CD4-positive, CD25-positive, alpha-beta regulatory T cell (primary cell): ENCODE results near the gene CEP95. TPM values are rescaled to one million over a fixed set of nuclear protein-coding genes. Genes with fewer than 3 reads are reported as not detected.
A peak's percentile ranks its signal among the peaks of the same experiment; 100 is the strongest.

Experiments
- ATAC-seq, 2 donors: fragments of 150-1000 bp; cut with Tn5 transposase; one replicate each; pipeline ENCODE4 v1.10.0; 2021; ENCODE audit warnings: low read depth in 2 of 2, moderate number of reproducible peaks in 2 of 2, moderate library complexity in 1 of 2
- DNase-seq, 3 donors: peaks; one replicate each; pipeline versions ENCODE4 v3.0.0 to v3.0.0-alpha.2; 2012 to 2022; ENCODE audit warnings: mixed read lengths in 1 of 3
- H3K27ac ChIP-seq: one replicate; pipeline ENCODE4 v1.7.0; 2013; ENCODE audit warnings: mild to moderate bottlenecking, low read length; ENCODE audit not compliant: insufficient read depth, poor library complexity, severe bottlenecking
- H3K27me3 ChIP-seq: one replicate; pipeline ENCODE4 v1.7.0; 2013; ENCODE audit warnings: low read length; ENCODE audit not compliant: control insufficient read depth, insufficient read depth
- H3K36me3 ChIP-seq: one replicate; pipeline ENCODE4 v1.7.0; 2013; ENCODE audit warnings: mild to moderate bottlenecking, low read length, moderate library complexity; ENCODE audit not compliant: control insufficient read depth, insufficient read depth
- H3K4me1 ChIP-seq: 2 replicates; pipeline ENCODE4 v1.7.0; 2013; ENCODE audit warnings: mild to moderate bottlenecking, low read length; ENCODE audit not compliant: insufficient read depth, control insufficient read depth, poor library complexity, severe bottlenecking
- H3K4me3 ChIP-seq: one replicate; pipeline ENCODE4 v1.7.0; 2013; ENCODE audit warnings: low read depth, mild to moderate bottlenecking, low read length, moderate library complexity
- H3K9me3 ChIP-seq, 2 experiments: 1 replicate in 1 of 2; 2 replicates in 1 of 2; pipeline ENCODE4 v1.7.0; 2013; ENCODE audit warnings: low read length in 2 of 2, mild to moderate bottlenecking in 1 of 2, moderate library complexity in 1 of 2; ENCODE audit not compliant: control insufficient read depth in 2 of 2
- H3K27ac Mint-ChIP-seq, 3 donors: one replicate each; pipeline ENCODE4 v1.8.0; 2020 to 2022; ENCODE audit warnings: mild to moderate bottlenecking in 3 of 3, mixed read lengths in 3 of 3, moderate library complexity in 2 of 3
- H3K27me3 Mint-ChIP-seq: one replicate; pipeline ENCODE4 v1.8.0; 2022; ENCODE audit warnings: mild to moderate bottlenecking, mixed read lengths
- H3K36me3 Mint-ChIP-seq: one replicate; pipeline ENCODE4 v1.8.0; 2020; ENCODE audit warnings: mixed read lengths
- H3K4me1 Mint-ChIP-seq, 4 donors: one replicate each; pipeline ENCODE4 v1.8.0; 2020 to 2022; ENCODE audit warnings: mixed read lengths in 4 of 4, mild to moderate bottlenecking in 1 of 4
- H3K4me3 Mint-ChIP-seq, 4 donors: one replicate each; pipeline ENCODE4 v1.8.0; 2020 to 2022; ENCODE audit warnings: mild to moderate bottlenecking in 4 of 4, mixed read lengths in 4 of 4, moderate library complexity in 3 of 4
- H3K9me3 Mint-ChIP-seq, 7 donors: one replicate each; pipeline ENCODE4 v1.8.0; 2020 to 2022; ENCODE audit warnings: mixed read lengths in 7 of 7, mild to moderate bottlenecking in 3 of 7, moderate library complexity in 2 of 7
- polyA plus RNA-seq, 4 donors: library from polyadenylated mRNA; unstranded; fragments of 300-500 nt; fragmentation: Illumina TruSeq; gene quantifications; one replicate each; pipeline ENCODE4 v1.2.3, GENCODE V29; 2021
- total RNA-seq: library from RNA; stranded (reverse); gene quantifications from one replicate; pipeline ENCODE4 v1.2.3, GENCODE V29; 2022

Gene CEP95
- total and polyA plus RNA-seq, 5 donors from 2014 or later, result 9.2 to 173 (median 11.2) TPM

GRCh38 chr17:64502021-64502420 is 4.8 kb upstream of the CEP95 start:
- H3K27ac ChIP-seq, result peak overlapping the region; percentile 53

GRCh38 chr17:64502809-64503208 is 4.0 kb upstream of the CEP95 start:
- H3K4me1 ChIP-seq, result peaks cover 42% of the 10 kb centered on the region
- H3K27ac Mint-ChIP-seq, result peak overlapping the region in 2 of 3 donors; percentile 5 to 100
- peak overlapping the region; percentile 99 for H3K27ac ChIP-seq

More at GRCh38 chr17:64502021-64502420, 4.8 kb upstream of the CEP95 start:
- ATAC-seq (no peak), DNase-seq (peak in 1 of 3 donors; percentile 20)
- no peaks in the 10 kb centered on the region for H3K9me3 ChIP-seq
- H3K9me3 Mint-ChIP-seq, result peaks cover 0 to 5% (median 0%) of the 10 kb centered on the region in 7 donors
- peaks cover 29 to 85% (median 66%) of the 10 kb centered on the region in 4 donors for H3K4me1 Mint-ChIP-seq
- H3K27me3 Mint-ChIP-seq, result peaks cover 24% of the 10 kb centered on the region
- peak overlapping the region; percentile 38 to 100 (median 56) for H3K27ac Mint-ChIP-seq
- H3K4me3 Mint-ChIP-seq, result peak overlapping the region; percentile 3 to 88 (median 73)
- peak overlapping the region; percentile 100 for H3K4me3 ChIP-seq
- H3K36me3 ChIP-seq, result peaks cover 67% of the 10 kb centered on the region
- H3K36me3 Mint-ChIP-seq, result peaks cover 77% of the 10 kb centered on the region
- H3K27me3 ChIP-seq, result no peaks in the 10 kb centered on the region
- H3K4me1 ChIP-seq, result peaks cover 45% of the 10 kb centered on the region

GRCh38 chr17:64503341-64503740 is 3.4 kb upstream of the CEP95 start:
- Histone ChIP-seq H3K27ac (peak overlapping the region; percentile 99), H3K4me3 (peak overlapping the region; percentile 100), H3K4me1 (peaks cover 44% of the 10 kb centered on the region), H3K36me3 (peaks cover 67% of the 10 kb centered on the region), H3K27me3 (no peaks in the 10 kb centered on the region), H3K9me3 (no peaks in the 10 kb centered on the region)
- Mint-ChIP-seq H3K27ac (peak overlapping the region in 2 of 3 donors; percentile 5 to 100), H3K4me1 (peaks cover 26 to 79% (median 66%) of the 10 kb centered on the region in 4 donors), H3K27me3 (peaks cover 23% of the 10 kb centered on the region), H3K4me3 (peak overlapping the region; percentile 35 to 98 (median 68)), H3K36me3 (peaks cover 75% of the 10 kb centered on the region), H3K9me3 (peaks cover 0 to 5% (median 0%) of the 10 kb centered on the region in 7 donors)
- DNase-seq (no peak), ATAC-seq (no peak)

More at GRCh38 chr17:64502809-64503208, 4.0 kb upstream of the CEP95 start:
- Histone ChIP-seq H3K9me3 (no peaks in the 10 kb centered on the region), H3K27me3 (no peaks in the 10 kb centered on the region), H3K4me3 (peak overlapping the region; percentile 100), H3K36me3 (peaks cover 67% of the 10 kb centered on the region)
- peaks cover 32 to 85% (median 65%) of the 10 kb centered on the region in 4 donors for H3K4me1 Mint-ChIP-seq
- H3K36me3 Mint-ChIP-seq, result peaks cover 77% of the 10 kb centered on the region
- peak in 1 of 3 donors; percentile 10 for DNase-seq
- peaks cover 0 to 5% (median 0%) of the 10 kb centered on the region in 7 donors for H3K9me3 Mint-ChIP-seq
- H3K4me3 Mint-ChIP-seq, result peak overlapping the region; percentile 33 to 98 (median 62)
- H3K27me3 Mint-ChIP-seq, result peaks cover 25% of the 10 kb centered on the region
- no peak for ATAC-seq

DNA sequence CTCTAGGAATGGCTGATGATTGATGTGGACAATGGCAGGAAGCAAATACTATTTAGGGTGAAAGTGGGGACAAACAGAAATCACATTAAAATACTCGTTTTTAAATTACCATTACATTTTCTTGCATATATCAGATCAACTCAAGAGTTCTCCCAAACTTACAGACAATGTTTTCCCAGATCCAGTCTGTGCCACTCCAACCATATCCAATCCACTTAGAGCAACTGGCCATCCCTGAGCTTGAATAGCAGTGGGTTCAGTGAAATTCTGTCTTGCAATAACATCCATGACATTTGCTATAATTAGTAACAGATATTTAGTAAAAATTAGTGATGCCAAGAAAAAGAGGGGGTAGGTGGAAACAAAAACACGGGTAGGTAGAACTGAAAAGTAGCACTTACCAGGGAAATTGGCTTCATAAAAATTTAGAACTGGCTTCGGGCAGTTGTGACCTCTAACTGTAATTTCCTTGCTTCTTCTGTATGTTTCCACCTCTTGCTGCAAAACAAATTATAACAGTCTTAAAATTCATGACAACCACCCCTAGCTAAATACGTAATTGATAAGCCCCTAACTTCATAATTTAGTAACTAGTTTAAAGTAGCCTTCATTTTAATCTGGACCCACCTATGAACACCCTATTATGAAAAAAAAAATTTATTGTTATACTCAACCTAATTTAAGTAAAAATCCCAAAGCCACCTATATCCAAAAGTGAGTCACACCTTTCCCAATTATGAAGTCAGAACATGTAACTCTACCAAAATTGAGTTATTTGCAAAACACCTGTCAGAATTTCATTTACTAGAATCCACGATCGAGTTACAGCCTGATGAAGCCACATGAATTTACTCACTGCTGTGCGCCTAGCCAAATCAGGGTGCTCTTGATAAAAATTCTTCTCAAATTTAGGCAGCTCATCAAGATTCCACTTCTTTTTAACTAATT is 2.7 kb upstream of the CEP95 start:
- Histone ChIP-seq H3K27ac (peak overlapping the region; percentile 99), H3K27me3 (no peaks in the 10 kb centered on the region), H3K4me1 (peaks cover 50% of the 10 kb centered on the region), H3K9me3 (no peaks in the 10 kb centered on the region), H3K4me3 (peak overlapping the region; percentile 100), H3K36me3 (peaks cover 63% of the 10 kb centered on the region)
- Mint-ChIP-seq H3K27ac (peak overlapping the region; percentile 100), H3K36me3 (peaks cover 74% of the 10 kb centered on the region), H3K27me3 (peaks cover 19% of the 10 kb centered on the region), H3K4me1 (peaks cover 20 to 75% (median 64%) of the 10 kb centered on the region in 4 donors), H3K4me3 (peak overlapping the region; percentile 88 to 100 (median 99)), H3K9me3 (peaks cover 0 to 5% (median 0%) of the 10 kb centered on the region in 7 donors)
- DNase-seq, result no peak
- ATAC-seq, result no peak

DNA sequence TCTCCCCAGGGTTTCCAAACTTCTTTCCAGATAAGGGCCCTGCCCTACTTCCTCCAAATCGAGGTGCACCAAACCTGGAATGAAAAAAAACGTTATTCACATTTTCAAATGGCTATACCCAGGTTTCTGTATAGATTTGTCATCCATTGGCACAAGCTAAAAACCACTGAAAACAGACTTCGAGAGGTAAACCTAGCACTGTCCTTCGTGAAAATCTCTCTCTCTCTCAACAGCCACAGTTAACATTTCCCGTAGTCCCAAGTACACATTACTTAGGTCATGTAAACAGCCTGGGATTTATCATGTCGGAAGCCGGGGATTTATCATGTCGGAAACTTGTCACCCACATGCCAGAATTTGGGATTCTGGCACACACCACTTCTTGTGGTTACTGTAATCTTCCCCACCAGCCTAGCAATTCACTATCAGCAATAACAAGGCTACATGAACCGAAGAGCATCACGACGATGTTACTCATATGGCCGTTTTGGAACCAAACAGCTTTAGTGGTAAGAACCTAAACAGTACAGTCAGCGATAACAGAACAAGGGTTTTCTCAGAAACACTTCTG is 1.9 kb upstream of the CEP95 start:
- H3K4me1 ChIP-seq, result peaks cover 54% of the 10 kb centered on the region
- H3K36me3 Mint-ChIP-seq, result peaks cover 70% of the 10 kb centered on the region
- DNase-seq, result no peak

DNA sequence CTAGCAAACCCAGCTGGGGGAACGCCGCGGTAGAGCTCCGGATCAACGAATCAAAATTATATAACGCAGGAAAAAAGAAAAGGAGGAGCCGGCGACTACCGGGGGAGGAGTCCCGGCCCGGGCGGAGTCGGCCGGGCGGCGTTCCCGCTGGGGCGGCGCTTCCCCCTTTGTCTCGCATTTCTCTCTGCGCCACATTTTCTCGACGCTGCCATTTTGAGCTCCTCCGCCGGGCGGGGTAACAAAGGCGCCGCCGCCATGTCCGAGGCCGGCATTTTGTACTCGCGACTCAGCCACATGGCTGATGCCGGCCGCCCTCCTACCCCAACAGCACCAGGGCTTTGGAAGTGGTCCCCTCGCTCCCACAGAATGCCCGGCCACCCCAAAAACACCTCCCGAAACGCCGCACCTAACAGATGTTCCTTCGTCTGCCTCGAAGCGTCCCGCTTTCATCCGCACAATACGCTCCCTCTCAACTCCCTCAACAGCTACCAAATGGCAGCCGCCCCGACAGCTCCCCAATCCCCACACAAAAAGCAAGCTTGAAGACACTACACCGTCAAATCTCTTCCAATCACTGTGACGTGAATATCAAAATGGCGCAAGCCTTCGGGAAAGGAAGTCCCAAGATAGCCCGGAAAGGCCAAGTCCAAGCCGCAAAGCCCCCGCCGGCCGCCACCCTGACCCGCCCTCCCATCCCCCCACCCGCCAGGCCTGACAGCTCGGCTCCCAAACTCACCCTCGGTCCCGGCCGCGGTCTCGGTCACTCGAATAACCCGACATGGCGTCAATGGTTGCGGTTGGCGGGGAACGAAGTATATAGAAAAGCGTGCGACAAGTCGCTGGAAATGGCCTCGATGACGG is 1.2 kb upstream of the CEP95 start:
- Mint-ChIP-seq H3K27me3 (peaks cover 19% of the 10 kb centered on the region), H3K4me3 (peak overlapping the region; percentile 88 to 100 (median 99)), H3K27ac (peak overlapping the region; percentile 100), H3K4me1 (peaks cover 5 to 69% (median 57%) of the 10 kb centered on the region in 4 donors), H3K36me3 (peaks cover 69% of the 10 kb centered on the region), H3K9me3 (peaks cover 0 to 5% (median 0%) of the 10 kb centered on the region in 7 donors)
- Histone ChIP-seq H3K27ac (peak overlapping the region; percentile 99), H3K4me3 (peak overlapping the region; percentile 100), H3K27me3 (no peaks in the 10 kb centered on the region), H3K36me3 (peaks cover 59% of the 10 kb centered on the region), H3K9me3 (no peaks in the 10 kb centered on the region), H3K4me1 (peaks cover 51% of the 10 kb centered on the region)
- peak; percentile 77 to 94 (median 92) for DNase-seq
- ATAC-seq, result peak; percentile 42

More for the DNA sequence above, 1.9 kb upstream of the CEP95 start:
- Histone ChIP-seq H3K9me3 (no peaks in the 10 kb centered on the region), H3K27ac (peak overlapping the region; percentile 99), H3K36me3 (peaks cover 59% of the 10 kb centered on the region), H3K4me3 (peak overlapping the region; percentile 100), H3K27me3 (no peaks in the 10 kb centered on the region)
- peaks cover 13 to 72% (median 62%) of the 10 kb centered on the region in 4 donors for H3K4me1 Mint-ChIP-seq
- peaks cover 0 to 5% (median 0%) of the 10 kb centered on the region in 7 donors for H3K9me3 Mint-ChIP-seq
- peak overlapping the region; percentile 88 to 100 (median 99) for H3K4me3 Mint-ChIP-seq
- peak overlapping the region; percentile 100 for H3K27ac Mint-ChIP-seq
- ATAC-seq, result no peak
- H3K27me3 Mint-ChIP-seq, result peaks cover 19% of the 10 kb centered on the region

- Histone ChIP-seq H3K36me3 (peaks cover 59% of the 10 kb centered on the region), H3K4me1 (peaks cover 51% of the 10 kb centered on the region), H3K27ac (peak within 1 kb of the TSS; percentile 99), H3K9me3 (no peaks in the 10 kb centered on the region), H3K4me3 (peak within 1 kb of the TSS; percentile 100), H3K27me3 (no peaks in the 10 kb centered on the region)
- peaks cover 68% of the 10 kb centered on the region for H3K36me3 Mint-ChIP-seq
- peaks cover 19% of the 10 kb centered on the region for H3K27me3 Mint-ChIP-seq
- H3K27ac Mint-ChIP-seq, result peak within 1 kb of the TSS; percentile 100
- peaks cover 0 to 5% (median 0%) of the 10 kb centered on the region in 7 donors for H3K9me3 Mint-ChIP-seq
- peak; percentile 61 to 67 for ATAC-seq
- DNase-seq, result peak; percentile 92 to 98 (median 97)
- H3K4me1 Mint-ChIP-seq, result peaks cover 5 to 69% (median 51%) of the 10 kb centered on the region in 4 donors
- peak within 1 kb of the TSS; percentile 88 to 100 (median 99) for H3K4me3 Mint-ChIP-seq
These were observed 589 bp upstream of the CEP95 start, which contains the start of gene DDX5 for GRCh38 chr17:64506201-64506575. Gene DDX5, minus strand, starts transcription at chr17:64506289. Its CDS starts 170 bp downstream, at chr17:64506119.
